PC-9 (cell line): ENCODE measurements around the gene FGD4. TPM values are rescaled to one million over a fixed set of nuclear protein-coding genes. Genes with fewer than 3 reads are reported as not detected.

Source experiments
- BruUV-seq: library from RNA; stranded (reverse); fragments of 400-500 nt; replicated peaks from 2 replicates; lab custom pipeline; 2021; lab: Mats Ljungman, UMichigan
- CTCF ChIA-PET: fragments of 300-600 bp; sonication (Branson Sonifier 250); formaldehyde crosslinking; loops from one replicate; lab custom pipeline; 2022; ENCODE audit warnings: antibody characterized with exemption; lab: Charles Lee
- POLR2A ChIA-PET: fragments of 300-600 bp; sonication (Branson Sonifier 250); formaldehyde crosslinking; loops from one replicate; lab custom pipeline; 2022; ENCODE audit warnings: antibody characterized with exemption; ENCODE audit not compliant: unreplicated experiment; lab: Charles Lee
- DNase-seq, 2 experiments: peaks; one replicate each; pipeline versions ENCODE4 v3.0.0 to v3.0.0-alpha.2; 2015 to 2022; ENCODE audit warnings: mixed read lengths in 1 of 2
- H2AFZ ChIP-seq: fragments of 200-600 bp; sonication (generic); 2 replicates; pipeline ENCODE4 v1.8.1; 2017; ENCODE audit warnings: antibody characterized with exemption
- H3F3A ChIP-seq: fragments of 200-600 bp; sonication (generic); 2 replicates; pipeline ENCODE4 v1.8.1; 2017; ENCODE audit warnings: antibody characterized with exemption, mild to moderate bottlenecking, low read depth; ENCODE audit not compliant: insufficient read depth
- H3K27ac ChIP-seq: fragments of 200-600 bp; sonication (generic); 2 replicates; pipeline ENCODE4 v1.6.1; 2016; ENCODE audit warnings: mixed run types
- H3K27me3 ChIP-seq: fragments of 200-600 bp; sonication (generic); 2 replicates; pipeline ENCODE4 v1.6.1; 2016; ENCODE audit warnings: low read depth, mixed run types; ENCODE audit not compliant: insufficient read depth
- H3K36me3 ChIP-seq: fragments of 200-600 bp; sonication (generic); 2 replicates; pipeline ENCODE4 v1.6.1; 2016; ENCODE audit warnings: low read depth, mixed run types
- H3K4me1 ChIP-seq: fragments of 200-600 bp; sonication (generic); replicated peaks from 2 replicates; pipeline ENCODE4 v1.6.1; 2016; ENCODE audit warnings: mixed run types; ENCODE audit not compliant: insufficient read depth
- H3K4me2 ChIP-seq: fragments of 200-600 bp; sonication (generic); 2 replicates; pipeline ENCODE4 v1.6.1; 2017; ENCODE audit warnings: mixed run types
- H3K4me3 ChIP-seq: fragments of 200-600 bp; sonication (generic); 2 replicates; pipeline ENCODE4 v1.6.1; 2016; ENCODE audit warnings: mixed run types
- H3K79me2 ChIP-seq: fragments of 200-600 bp; sonication (generic); 2 replicates; pipeline ENCODE4 v1.6.1; 2017; ENCODE audit warnings: low read depth, mixed run types
- H3K9me2 ChIP-seq: fragments of 200-600 bp; sonication (generic); 2 replicates; pipeline ENCODE4 v1.8.1; 2017; ENCODE audit warnings: mild to moderate bottlenecking; ENCODE audit not compliant: insufficient read depth
- H3K9me3 ChIP-seq: fragments of 200-600 bp; sonication (generic); 2 replicates; pipeline ENCODE4 v1.8.1; 2016; ENCODE audit warnings: low read depth; ENCODE audit not compliant: insufficient read depth
- H4K20me1 ChIP-seq: fragments of 200-600 bp; sonication (generic); 2 replicates; pipeline ENCODE4 v1.8.1; 2017; ENCODE audit not compliant: insufficient read depth
- CTCF ChIP-seq: fragments of 200-600 bp; sonication (generic); conservative IDR thresholded peaks from 2 replicates; pipeline ENCODE4 v1.6.1; 2017; ENCODE audit warnings: mixed run types, antibody characterized with exemption, mild to moderate bottlenecking, moderate library complexity
- EZH2 ChIP-seq: fragments of 200-600 bp; sonication (generic); IDR thresholded peaks from 2 replicates; pipeline ENCODE4 v1.8.0; 2017; ENCODE audit warnings: antibody characterized with exemption, low read depth
- intact Hi-C: fragments of 100-400 bp; cut with micrococcal nuclease; formaldehyde crosslinking; loops from one replicate; pipeline ENCODE4 v1.10.0; 2022; ENCODE audit not compliant: unreplicated experiment
- total RNA-seq: library from RNA; stranded (reverse); gene quantifications from 2 replicates; pipeline ENCODE4 v1.2.3, GENCODE V29; 2021

The FGD4 gene
- total RNA-seq, 1 experiment from 2014 or later, result 28.3 TPM

- TF ChIP-seq EZH2 (no peak), CTCF (no peak)
- DNase-seq, result no peak
- Histone ChIP-seq H3K9me2 (no peaks in the 10 kb centered on the region), H3K27ac (no peak overlapping the region), H2AFZ (no peak overlapping the region), H3K4me1 (peaks cover 29% of the 10 kb centered on the region), H3K79me2 (peaks cover 45% of the 10 kb centered on the region), H3K4me3 (no peak overlapping the region), H3K27me3 (no peaks in the 10 kb centered on the region), H4K20me1 (no peaks in the 10 kb centered on the region), H3K4me2 (no peak overlapping the region), H3F3A (peaks cover 24% of the 10 kb centered on the region), H3K9me3 (no peaks in the 10 kb centered on the region), H3K36me3 (no peaks in the 10 kb centered on the region)
- BruUV-seq, result no TSS peak
- ChIA-PET CTCF (no interaction called here), POLR2A (no interaction called here)
- intact Hi-C loops, result no loop called here
Observed at GRCh38 chr12:32402946-32403345, 3.6 kb downstream of the FGD4 start.

- Histone ChIP-seq H3K4me2 (no peak overlapping the region), H3K27ac (no peak overlapping the region), H3K9me2 (no peaks in the 10 kb centered on the region), H3F3A (no peaks in the 10 kb centered on the region), H4K20me1 (no peaks in the 10 kb centered on the region), H3K4me3 (no peak overlapping the region), H3K36me3 (no peaks in the 10 kb centered on the region), H3K79me2 (peaks cover 45% of the 10 kb centered on the region), H3K27me3 (no peaks in the 10 kb centered on the region), H2AFZ (no peak overlapping the region), H3K4me1 (peaks cover 10% of the 10 kb centered on the region; the same call in 1 of the 2 replicates), H3K9me3 (no peaks in the 10 kb centered on the region)
- POLR2A ChIA-PET, result no interaction called here
- DNase-seq, result no peak
- CTCF ChIA-PET, result no interaction called here
- TF ChIP-seq EZH2 (no peak), CTCF (no peak)
- BruUV-seq, result no TSS peak
- intact Hi-C loops, result no loop called here
Observed at GRCh38 chr12:32407795-32408194, 8.4 kb downstream of the FGD4 start.

- Histone ChIP-seq H3F3A (no peaks in the 10 kb centered on the region), H3K4me3 (no peak overlapping the region), H3K9me2 (no peaks in the 10 kb centered on the region), H3K4me2 (no peak overlapping the region), H3K4me1 (no peaks in the 10 kb centered on the region), H4K20me1 (no peaks in the 10 kb centered on the region), H3K27me3 (no peaks in the 10 kb centered on the region), H3K79me2 (peaks cover 37% of the 10 kb centered on the region), H3K36me3 (no peaks in the 10 kb centered on the region), H3K9me3 (no peaks in the 10 kb centered on the region), H2AFZ (no peak overlapping the region), H3K27ac (no peak overlapping the region)
- no peak for TF ChIP-seq EZH2
- intact Hi-C loops, result no loop called here
- ChIA-PET POLR2A (no interaction called here), CTCF (no interaction called here)
- no TSS peak for BruUV-seq
- no peak for DNase-seq
Observed at GRCh38 chr12:32413412-32413811, 14.1 kb downstream of the FGD4 start.

GRCh38 chr12:32418221-32418620, 18.9 kb downstream of the FGD4 start:
- Histone ChIP-seq H3K9me2 (no peaks in the 10 kb centered on the region), H4K20me1 (0 out of 2 replicates have a peak, but pooled peaks cover 2% of the 10 kb centered on the region), H3F3A (peaks cover 3% of the 10 kb centered on the region; the same call in 1 of the 2 replicates), H3K4me3 (no peak overlapping the region), H3K4me2 (no peak overlapping the region), H3K79me2 (peaks cover 36% of the 10 kb centered on the region), H3K4me1 (peaks cover 15% of the 10 kb centered on the region), H3K27me3 (no peaks in the 10 kb centered on the region), H3K9me3 (no peaks in the 10 kb centered on the region), H3K27ac (no peak overlapping the region), H3K36me3 (no peaks in the 10 kb centered on the region), H2AFZ (no peak overlapping the region)
- TF ChIP-seq CTCF, result no peak
- TF ChIP-seq EZH2, result no peak
- intact Hi-C loops, result no loop called here
- no TSS peak for BruUV-seq
- ChIA-PET CTCF (no interaction called here), POLR2A (no interaction called here)
- no peak for DNase-seq
